Measurements from ENCODE around the gene POLA1.

POLA1 gene

GRCh38 chrX:25034889-25035288, 341.2 kb downstream of the POLA1 start:
- no peak for DNase-seq

GRCh38 chrX:25039036-25039435, 345.3 kb downstream of the POLA1 start:
- no peak for DNase-seq

- DNase-seq, result no peak
These were observed 349.5 kb downstream of the POLA1 start for GRCh38 chrX:25043192-25043591.
